GM21825 (cell line): ENCODE data around the gene TPI1.
A peak's percentile ranks its signal among the peaks of the same experiment; 100 is the strongest.
"Not testable (repeated sequence)": the region's sequence is repeated elsewhere in the genome, so short reads cannot be mapped to it uniquely, and the experiment has no call there.

Source experiments
- ATAC-seq: cut with Tn5 transposase; IDR thresholded peaks from one replicate; pipeline ENCODE4 v1.9.1; 2021; ENCODE audit warnings: mild to moderate bottlenecking, moderate library complexity; ENCODE audit not compliant: unreplicated experiment

Gene TPI1

GRCh38 chr12:6846316-6846869 lies 20.9 kb upstream of the TPI1 start:
- ATAC-seq, result no peak

GRCh38 chr12:6847676-6848075 lies 19.7 kb upstream of the TPI1 start:
- ATAC-seq, result no peak

- ATAC-seq, result no peak
Observed at GRCh38 chr12:6849427-6849826, 17.9 kb upstream of the TPI1 start.

- no peak for ATAC-seq
Observed at GRCh38 chr12:6849976-6850560, 17.3 kb upstream of the TPI1 start.

- no peak for ATAC-seq
Observed at GRCh38 chr12:6850796-6851152, 16.6 kb upstream of the TPI1 start.

GRCh38 chr12:6851153-6851920 lies 16.0 kb upstream of the TPI1 start, which contains the start of gene CDCA3:
CDCA3 (minus strand) TSS chr12:6851286; CDS start chr12:6850952, 334 bp downstream.
- peak; percentile 48 for ATAC-seq

GRCh38 chr12:6851921-6852650 lies 15.2 kb upstream of the TPI1 start, which contains the start of gene USP5:
USP5 (plus strand) TSS chr12:6852150; CDS start chr12:6852180, 30 bp downstream.
- peak; percentile 79 for ATAC-seq

- ATAC-seq, result no peak
Observed at GRCh38 chr12:6852651-6853354, 14.5 kb upstream of the TPI1 start.

GRCh38 chr12:6853626-6854025 lies 13.7 kb upstream of the TPI1 start:
- ATAC-seq, result no peak

- no peak for ATAC-seq
Observed at GRCh38 chr12:6854036-6854435, 13.3 kb upstream of the TPI1 start.

GRCh38 chr12:6855322-6855721 lies 12.0 kb upstream of the TPI1 start:
- no peak for ATAC-seq

GRCh38 chr12:6858799-6859198 lies 8.5 kb upstream of the TPI1 start:
- ATAC-seq, result no peak

GRCh38 chr12:6860116-6860515 lies 7.2 kb upstream of the TPI1 start:
- ATAC-seq, result no peak

GRCh38 chr12:6860942-6861341 lies 6.4 kb upstream of the TPI1 start:
- no peak for ATAC-seq

GRCh38 chr12:6861391-6861790 lies 5.9 kb upstream of the TPI1 start:
- no peak for ATAC-seq

- no peak for ATAC-seq
Observed at GRCh38 chr12:6863033-6863432, 4.3 kb upstream of the TPI1 start.

- ATAC-seq, result no peak
Observed at GRCh38 chr12:6863586-6864321, 3.6 kb upstream of the TPI1 start.

GRCh38 chr12:6865307-6865706 lies 2.0 kb upstream of the TPI1 start:
- ATAC-seq, result not testable (repeated sequence)

GRCh38 chr12:6866163-6866919 lies 990 bp upstream of the TPI1 start:
- ATAC-seq, result no peak
